Omental fat pad (tissue), 4 donors: ENCODE measurements around the gene CCL2. TPM values are rescaled to one million over a fixed set of nuclear protein-coding genes. Genes with fewer than 3 reads are reported as not detected.

ENCODE experiments used
- ATAC-seq: fragments of 150-250 bp; one replicate; pipeline ENCODE4 v1.9.1; 2016; ENCODE audit warnings: mild to moderate bottlenecking, moderate library complexity; ENCODE audit not compliant: low FRiP score
- DNase-seq: peaks from one replicate; pipeline ENCODE4 v3.0.0-alpha.2; 2019; ENCODE audit warnings: low spot score
- total RNA-seq, 4 donors: library from RNA; depleted of rRNA; stranded (reverse); fragments of >200 nt; gene quantifications; one replicate each; pipeline ENCODE4 v1.1.0, GENCODE V29; 2016
- TF ChIP-seq, protein P1 (sequence below), 3 donors: fragments of 450-650 bp; IDR thresholded peaks; one replicate each; pipeline ENCODE4 v1.5.1; 2016 to 2017; ENCODE audit warnings: antibody characterized with exemption in 3 of 3, mild to moderate bottlenecking in 3 of 3, moderate library complexity in 2 of 3

CCL2 gene
- total RNA-seq, result 100 to 1,000 TPM in 2 of 4 donors, 10 to 100 TPM in 2; 39.8 to 556 (median 227) TPM

DNA sequence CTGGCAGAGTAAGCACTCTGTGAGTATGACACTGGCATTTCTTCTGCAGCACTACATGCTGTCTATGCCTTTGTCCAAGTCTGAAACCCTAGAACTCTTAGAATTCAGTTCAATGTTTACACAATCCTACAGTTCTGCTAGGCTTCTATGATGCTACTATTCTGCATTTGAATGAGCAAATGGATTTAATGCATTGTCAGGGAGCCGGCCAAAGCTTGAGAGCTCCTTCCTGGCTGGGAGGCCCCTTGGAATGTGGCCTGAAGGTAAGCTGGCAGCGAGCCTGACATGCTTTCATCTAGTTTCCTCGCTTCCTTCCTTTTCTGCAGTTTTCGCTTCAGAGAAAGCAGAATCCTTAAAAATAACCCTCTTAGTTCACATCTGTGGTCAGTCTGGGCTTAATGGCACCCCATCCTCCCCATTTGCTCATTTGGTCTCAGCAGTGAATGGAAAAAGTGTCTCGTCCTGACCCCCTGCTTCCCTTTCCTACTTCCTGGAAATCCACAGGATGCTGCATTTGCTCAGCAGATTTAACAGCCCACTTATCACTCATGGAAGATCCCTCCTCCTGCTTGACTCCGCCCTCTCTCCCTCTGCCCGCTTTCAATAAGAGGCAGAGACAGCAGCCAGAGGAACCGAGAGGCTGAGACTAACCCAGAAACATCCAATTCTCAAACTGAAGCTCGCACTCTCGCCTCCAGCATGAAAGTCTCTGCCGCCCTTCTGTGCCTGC lies at the start of gene CCL2:
Gene CCL2 (plus strand): TSS at position 635 of the 730 bp plus-strand sequence. CDS start 65 bp downstream, at position 700.
- DNase-seq (no peak), ATAC-seq (peak; percentile 44)
- TF ChIP-seq, protein P1, sequence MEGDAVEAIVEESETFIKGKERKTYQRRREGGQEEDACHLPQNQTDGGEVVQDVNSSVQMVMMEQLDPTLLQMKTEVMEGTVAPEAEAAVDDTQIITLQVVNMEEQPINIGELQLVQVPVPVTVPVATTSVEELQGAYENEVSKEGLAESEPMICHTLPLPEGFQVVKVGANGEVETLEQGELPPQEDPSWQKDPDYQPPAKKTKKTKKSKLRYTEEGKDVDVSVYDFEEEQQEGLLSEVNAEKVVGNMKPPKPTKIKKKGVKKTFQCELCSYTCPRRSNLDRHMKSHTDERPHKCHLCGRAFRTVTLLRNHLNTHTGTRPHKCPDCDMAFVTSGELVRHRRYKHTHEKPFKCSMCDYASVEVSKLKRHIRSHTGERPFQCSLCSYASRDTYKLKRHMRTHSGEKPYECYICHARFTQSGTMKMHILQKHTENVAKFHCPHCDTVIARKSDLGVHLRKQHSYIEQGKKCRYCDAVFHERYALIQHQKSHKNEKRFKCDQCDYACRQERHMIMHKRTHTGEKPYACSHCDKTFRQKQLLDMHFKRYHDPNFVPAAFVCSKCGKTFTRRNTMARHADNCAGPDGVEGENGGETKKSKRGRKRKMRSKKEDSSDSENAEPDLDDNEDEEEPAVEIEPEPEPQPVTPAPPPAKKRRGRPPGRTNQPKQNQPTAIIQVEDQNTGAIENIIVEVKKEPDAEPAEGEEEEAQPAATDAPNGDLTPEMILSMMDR (IDR thresholded peaks at IDR 0.05), result no peak

DNA sequence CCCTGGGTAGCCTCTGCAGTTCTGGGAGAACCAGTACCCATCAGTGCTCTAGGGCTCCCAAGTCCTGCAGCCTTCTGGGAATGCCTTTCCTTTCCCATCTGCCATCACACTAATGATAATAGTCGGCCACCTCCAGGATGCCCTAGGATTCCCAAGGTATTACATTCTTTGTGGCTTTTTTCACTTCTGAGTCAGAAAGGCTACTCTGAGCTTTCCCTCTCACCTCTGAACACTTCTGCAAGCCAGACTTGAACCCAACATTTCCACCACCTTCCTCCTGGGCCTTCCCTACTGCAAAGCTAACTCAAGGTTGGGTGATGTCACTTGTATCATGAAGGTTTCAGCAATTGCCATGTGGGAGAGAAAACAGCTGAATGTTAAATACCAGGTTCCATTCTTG lies 49.7 kb upstream of the CCL2 start:
- TF ChIP-seq, protein P1 (IDR thresholded peaks at IDR 0.05), result no peak
- DNase-seq (no peak), ATAC-seq (no peak)

DNA sequence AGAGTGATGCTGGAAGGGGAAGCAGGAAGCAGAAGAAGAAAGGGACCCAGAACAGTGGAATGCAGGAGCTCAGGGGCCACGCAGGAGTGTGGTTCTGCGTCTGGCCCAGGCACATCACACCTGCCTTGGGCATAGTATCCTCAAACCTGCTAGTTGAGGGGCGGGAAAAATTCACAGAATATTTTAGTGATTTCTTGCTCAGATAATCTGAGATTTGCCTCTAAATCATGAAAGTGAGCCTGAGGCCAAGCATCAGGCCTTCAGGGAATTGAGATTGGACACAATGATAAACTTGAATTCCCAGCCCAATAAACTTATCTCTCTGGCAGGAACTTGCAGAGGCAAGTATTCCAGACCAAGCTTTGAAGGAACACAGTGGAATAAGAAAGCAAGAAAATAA lies 48.5 kb upstream of the CCL2 start:
- TF ChIP-seq, protein P1 (IDR thresholded peaks at IDR 0.05), result no peak
- ATAC-seq (no peak), DNase-seq (no peak)

DNA sequence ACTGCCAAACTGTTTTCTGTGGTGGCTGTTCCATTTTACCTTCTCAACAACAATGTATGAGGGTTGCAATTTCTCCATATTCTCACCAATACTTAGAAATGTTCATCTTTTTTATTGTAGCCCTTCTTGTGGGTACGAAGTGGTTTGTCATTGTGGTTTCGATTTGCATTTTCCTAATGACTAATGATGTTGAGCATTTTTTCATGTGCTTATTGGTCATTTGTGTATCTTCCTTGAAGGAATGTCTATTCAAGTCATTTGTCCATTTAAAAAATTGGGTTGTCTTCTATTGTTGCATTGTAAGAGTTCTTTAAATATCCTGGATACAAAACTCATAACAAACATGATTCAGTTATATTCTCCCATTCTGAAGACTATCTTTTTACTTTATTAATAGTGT lies 47.5 kb upstream of the CCL2 start:
- TF ChIP-seq, protein P1 (IDR thresholded peaks at IDR 0.05), result no peak
- DNase-seq (no peak), ATAC-seq (no peak)

DNA sequence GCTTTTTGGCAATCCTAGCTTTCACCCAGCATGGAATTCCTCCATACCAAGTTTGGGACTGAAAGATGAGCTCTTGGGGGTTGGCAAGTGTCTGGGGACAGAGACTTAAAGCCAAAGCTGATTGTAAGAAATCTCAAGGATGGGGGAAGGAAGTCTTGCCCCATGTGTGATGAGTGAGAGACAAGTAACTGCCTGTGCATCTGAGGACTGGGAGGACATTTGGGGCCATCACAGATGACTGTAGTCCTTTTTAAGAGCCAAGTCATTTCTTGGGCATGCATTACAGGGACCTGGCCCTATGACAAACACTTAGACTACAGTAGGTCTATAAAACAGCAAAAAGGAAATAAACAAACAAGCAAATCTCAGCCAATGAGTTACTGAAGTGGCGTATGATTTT lies 36.3 kb upstream of the CCL2 start:
- TF ChIP-seq, protein P1 (IDR thresholded peaks at IDR 0.05), result no peak
- ATAC-seq, result no peak

DNA sequence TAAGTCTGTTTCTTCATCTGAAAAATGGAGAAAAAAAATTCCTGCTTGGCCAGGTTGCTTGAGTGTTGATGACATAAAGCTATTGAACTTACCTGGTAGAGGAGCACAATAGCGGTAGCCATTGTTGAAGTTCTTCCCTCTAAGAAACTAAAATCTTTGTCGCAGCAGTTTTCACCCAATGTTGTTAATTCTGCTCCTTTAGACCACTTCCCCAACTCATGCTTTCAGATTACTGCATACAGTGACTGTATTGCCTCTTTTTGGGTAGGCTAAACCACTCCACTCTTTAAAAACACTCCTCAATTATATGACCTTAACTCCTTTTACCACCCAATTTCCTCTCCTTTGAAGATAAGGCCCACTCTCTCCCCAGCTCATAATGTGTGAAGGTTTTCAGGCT lies 35.7 kb upstream of the CCL2 start:
- TF ChIP-seq, protein P1 (IDR thresholded peaks at IDR 0.05), result no peak
- no peak for ATAC-seq
- no peak for DNase-seq

More for the DNA sequence above, 36.3 kb upstream of the CCL2 start:
- DNase-seq, result no peak
